Right lobe of liver (tissue), 6 donors: ENCODE measurements around the gene TRIL. TPM values are rescaled to one million over a fixed set of nuclear protein-coding genes. Genes with fewer than 3 reads are reported as not detected.

Experiments
- ATAC-seq, 4 donors: fragments of 200-7000 bp; cut with Tn5 transposase; one replicate each; pipeline ENCODE4 v1.9.1; 2020; ENCODE audit warnings: mild to moderate bottlenecking in 4 of 4, moderate library complexity in 4 of 4
- DNase-seq, 3 donors: peaks; one replicate each; pipeline ENCODE4 v3.0.0-alpha.2; 2020
- H3K27ac ChIP-seq, 3 donors: fragments of 200-600 bp; one replicate each; pipeline ENCODE4 v1.8.0; 2022
- H3K27me3 ChIP-seq, 2 donors: fragments of 200-600 bp; one replicate each; pipeline ENCODE4 v1.8.0; 2022
- H3K36me3 ChIP-seq, 4 donors: fragments of 200-600 bp; sonication (generic) in 1 of 4; one replicate each; pipeline versions ENCODE4 v1.5.1 to v1.8.0; 2017 to 2022; ENCODE audit warnings: control low read depth in 1 of 4
- H3K4me1 ChIP-seq, 4 donors: fragments of 200-600 bp; sonication (generic) in 1 of 4; one replicate each; pipeline versions ENCODE4 v1.5.1 to v1.8.0; 2017 to 2022; ENCODE audit warnings: control low read depth in 1 of 4
- H3K4me3 ChIP-seq, 3 donors: fragments of 200-600 bp; one replicate each; pipeline ENCODE4 v1.8.0; 2022
- H3K9me3 ChIP-seq, 4 donors: fragments of 200-600 bp; sonication (generic) in 1 of 4; one replicate each; pipeline versions ENCODE4 v1.5.1 to v1.8.0; 2017 to 2022; ENCODE audit warnings: control low read depth in 1 of 4
- CTCF ChIP-seq, 4 donors: fragments of 200-600 bp in 3 of 4; fragments of 450-650 bp in 1 of 4; IDR thresholded peaks; one replicate each; pipeline versions ENCODE4 v1.5.1 to v1.8.0; 2016 to 2022; ENCODE audit warnings: antibody characterized with exemption in 4 of 4, mild to moderate bottlenecking in 2 of 4
- POLR2A ChIP-seq: fragments of 450-650 bp; IDR thresholded peaks from one replicate; pipeline ENCODE4 v1.6.1; 2017; ENCODE audit warnings: antibody characterized with exemption, mild to moderate bottlenecking
- WGBS: methylation state at CpG from one replicate; pipeline ENCODE4 v1.1.6; 2018; ENCODE audit warnings: low coverage, low lambda C conversion rate; ENCODE audit not compliant: insufficient coverage; ENCODE audit errors: missing lambda C conversion rate; 5-methylcytosine and 5-hydroxymethylcytosine counted together
- intact Hi-C, 2 donors: fragments of 100-400 bp; cut with DNase I; formaldehyde crosslinking; loops; one replicate each; pipeline versions ENCODE4 v1.11.2 to v1.14.1; 2022
- total RNA-seq, 6 experiments: library from RNA; depleted of rRNA in 2 of 6; stranded (reverse); fragments of >200 nt in 2 of 6; fragmentation: NEBNext Ultra II Directional in 3 of 6; extraction: Animal tissue kit (Norgen Biotek cat#: 25700) in 3 of 6; gene quantifications; one replicate each; pipeline versions ENCODE4 v1.1.0 to v1.2.4, GENCODE V29; 2016 to 2023
- donor health status: DM: no; HTN: yes; CAD: no.
- donor health status: DM: no; HTN: no; CAD: no.
- donor health status: DM: no; HTN: no; CAD: no.
- donor health status: DM: no; HTN: yes; CAD: no.
- donor health status: DM: no; HTN: yes; CAD: no.

Gene TRIL
- total RNA-seq, 6 experiments from 2014 or later, result 0.12 to 0.29 (median 0.21) TPM

GRCh38 chr7:28933846-28934320 lies 24.2 kb downstream of the TRIL start:
- Histone ChIP-seq H3K4me3 (no peak overlapping the region), H3K36me3 (no peaks in the 10 kb centered on the region), H3K9me3 (no peaks in the 10 kb centered on the region), H3K27ac (no peak overlapping the region), H3K4me1 (peaks cover 0 to 6% (median 0%) of the 10 kb centered on the region in 4 donors), H3K27me3 (no peaks in the 10 kb centered on the region)
- 68% methylated on average over 2 of the region's 2 CpGs for WGBS
- TF ChIP-seq CTCF (IDR thresholded peaks at IDR 0.05) (no peak), POLR2A (no peak)
- DNase-seq (no peak), ATAC-seq (no peak)
- intact Hi-C loops, result no loop called here

DNA sequence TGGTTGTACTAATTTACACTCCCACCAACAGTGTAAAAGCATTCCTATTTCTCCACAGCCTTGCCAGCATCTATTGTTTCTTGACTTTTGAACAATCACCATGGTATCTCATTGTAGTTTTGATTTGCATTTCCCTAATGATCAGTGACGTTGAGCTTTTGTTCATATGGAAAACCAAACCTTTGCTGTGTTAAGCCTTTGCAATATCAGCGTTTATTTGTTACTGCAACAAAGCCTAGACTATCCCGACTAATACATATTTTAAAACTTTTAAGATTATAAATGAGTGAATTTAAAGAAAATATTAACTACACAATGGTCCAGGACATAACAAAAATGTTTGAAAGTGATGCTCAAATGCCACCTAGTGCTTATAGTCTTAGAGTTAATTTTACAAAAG lies 26.6 kb downstream of the TRIL start:
- H3K27me3 ChIP-seq, result no peaks in the 10 kb centered on the region
- peaks cover 0 to 7% (median 0%) of the 10 kb centered on the region in 4 donors for H3K4me1 ChIP-seq
- H3K4me3 ChIP-seq, result no peak overlapping the region
- WGBS, result 79% methylated on average over 3 of the region's 3 CpGs
- no peak for TF ChIP-seq POLR2A
- TF ChIP-seq CTCF (IDR thresholded peaks at IDR 0.05), result no peak
- no peak for ATAC-seq
- H3K9me3 ChIP-seq, result no peaks in the 10 kb centered on the region
- no peak overlapping the region for H3K27ac ChIP-seq
- no peaks in the 10 kb centered on the region for H3K36me3 ChIP-seq
- intact Hi-C loops, result no loop called here
- DNase-seq, result no peak

- intact Hi-C loops, result loop anchor here in 1 of 2 donors (10.0 kb wide), 1 partner anchor 178 kb away; no protein-coding TSS in a partner anchor
- under 1% methylated on average over 22 of the region's 22 CpGs for WGBS
- H3K27ac ChIP-seq, result no peak overlapping the region
Measured at GRCh38 chr7:28926871-28927597, 31.1 kb downstream of the TRIL start.

GRCh38 chr7:28922624-28923331 lies 35.4 kb downstream of the TRIL start:
- Histone ChIP-seq H3K4me1 (peaks cover 0 to 16% (median 7%) of the 10 kb centered on the region in 4 donors), H3K4me3 (no peak overlapping the region), H3K27me3 (no peaks in the 10 kb centered on the region), H3K27ac (no peak overlapping the region), H3K9me3 (no peaks in the 10 kb centered on the region), H3K36me3 (no peaks in the 10 kb centered on the region)
- intact Hi-C loops, result loop anchor here (5.0 to 10.0 kb wide), 2 partner anchors 182 to 185 kb away; no protein-coding TSS in a partner anchor
- DNase-seq (peak in 2 of 3 donors; percentile 62 to 74), ATAC-seq (peak; percentile 60 to 71 (median 68))
- WGBS, result 2% methylated on average over 7 of the region's 7 CpGs
- TF ChIP-seq POLR2A (no peak), CTCF (IDR thresholded peaks at IDR 0.05) (peak; percentile 82 to 91 (median 86))

More at GRCh38 chr7:28926871-28927597, 31.1 kb downstream of the TRIL start:
- Histone ChIP-seq H3K4me3 (peak overlapping the region; percentile 26 to 55 (median 51)), H3K4me1 (peaks cover 0 to 14% (median 5%) of the 10 kb centered on the region in 4 donors), H3K36me3 (no peaks in the 10 kb centered on the region), H3K9me3 (no peaks in the 10 kb centered on the region), H3K27me3 (no peaks in the 10 kb centered on the region)
- ATAC-seq (peak; percentile 96 to 98 (median 96)), DNase-seq (peak; percentile 68 to 69 (median 69))
- TF ChIP-seq CTCF (IDR thresholded peaks at IDR 0.05), result peak; percentile 81 to 87 (median 82)
- no peak for TF ChIP-seq POLR2A
